HG02852 (cell line): Measurements from ENCODE around the gene SEMA5A.

ENCODE experiments used
- ATAC-seq: cut with Tn5 transposase; IDR thresholded peaks from one replicate; pipeline ENCODE4 v1.9.1; 2021; ENCODE audit warnings: mild to moderate bottlenecking, moderate library complexity; ENCODE audit not compliant: unreplicated experiment

SEMA5A gene

DNA sequence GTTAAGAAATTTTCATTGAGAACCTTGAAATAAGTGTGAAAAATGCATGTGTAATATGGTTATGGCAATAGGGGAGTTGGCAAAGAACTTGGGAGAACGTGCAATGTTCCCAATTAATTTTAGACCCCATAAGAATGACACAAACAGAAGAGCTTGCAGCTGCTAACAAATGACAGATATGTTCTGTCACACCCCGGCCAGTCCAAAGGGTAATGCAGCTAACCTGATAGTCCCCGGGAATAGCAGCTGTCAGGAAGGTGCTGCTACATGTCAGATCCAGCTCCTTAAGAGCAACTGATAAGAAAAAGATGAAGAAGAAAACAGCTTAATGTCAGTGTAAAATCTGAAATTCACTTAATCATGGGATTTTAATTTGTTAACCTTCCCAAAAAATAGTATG is 30.4 kb downstream of the SEMA5A start:
- no peak for ATAC-seq

DNA sequence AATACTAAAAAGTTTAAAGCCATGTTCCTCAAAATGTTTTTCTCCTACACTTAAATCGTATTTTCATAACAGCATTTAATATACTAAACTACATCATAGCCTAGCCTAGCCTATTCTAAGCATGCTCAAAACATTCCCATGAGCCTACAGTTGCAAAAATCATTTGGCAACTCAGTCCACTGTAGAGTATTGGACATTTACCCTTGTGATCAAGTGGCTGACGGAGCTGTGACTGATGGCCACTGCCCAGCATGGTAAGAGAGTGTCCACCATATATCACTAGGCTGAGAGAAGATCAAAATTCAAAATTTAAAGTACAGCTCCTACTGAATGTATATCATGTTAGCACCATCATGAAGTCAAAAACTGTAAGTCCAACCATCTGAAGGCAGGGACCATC is 30.9 kb downstream of the SEMA5A start:
- ATAC-seq: no peak

DNA sequence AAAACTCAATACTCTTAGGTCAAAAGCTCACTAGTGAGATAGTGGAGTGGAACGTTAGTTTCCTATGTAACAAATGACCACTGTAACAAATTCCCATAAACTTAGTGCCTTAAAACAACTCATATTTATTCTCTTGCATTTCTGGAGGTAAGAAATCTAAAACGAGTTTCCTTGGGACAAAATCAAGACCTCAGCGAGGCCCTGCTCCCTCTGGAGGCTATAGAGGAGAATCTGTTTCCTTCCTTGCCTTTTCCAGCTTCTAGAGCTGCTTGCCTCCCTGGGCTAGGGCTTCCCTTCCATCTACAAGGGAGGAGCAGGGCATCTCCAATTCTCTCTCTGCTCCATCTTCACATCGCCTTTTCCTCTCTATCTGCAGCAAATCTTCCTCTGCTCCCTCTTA is 32.0 kb downstream of the SEMA5A start:
- no peak for ATAC-seq

DNA sequence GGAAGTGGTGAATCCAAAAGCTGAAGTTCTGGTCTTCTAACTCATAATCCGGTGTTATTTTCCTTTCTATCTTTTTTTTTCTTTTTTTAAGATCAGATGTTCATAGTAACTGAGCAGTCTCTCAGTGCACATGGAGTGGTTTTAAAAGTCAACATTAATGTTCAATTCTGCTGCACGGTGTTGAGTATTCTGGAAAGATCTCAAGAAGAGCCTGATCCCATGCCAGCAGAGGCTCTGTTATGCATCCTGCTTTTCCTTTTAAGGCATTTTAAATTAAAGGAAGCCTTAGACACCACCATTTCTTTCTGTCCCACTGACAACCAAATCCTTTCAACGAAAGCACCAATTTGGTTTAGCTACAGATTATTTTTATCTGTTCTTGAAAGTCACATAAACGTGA is 33.4 kb downstream of the SEMA5A start:
- ATAC-seq: no peak

DNA sequence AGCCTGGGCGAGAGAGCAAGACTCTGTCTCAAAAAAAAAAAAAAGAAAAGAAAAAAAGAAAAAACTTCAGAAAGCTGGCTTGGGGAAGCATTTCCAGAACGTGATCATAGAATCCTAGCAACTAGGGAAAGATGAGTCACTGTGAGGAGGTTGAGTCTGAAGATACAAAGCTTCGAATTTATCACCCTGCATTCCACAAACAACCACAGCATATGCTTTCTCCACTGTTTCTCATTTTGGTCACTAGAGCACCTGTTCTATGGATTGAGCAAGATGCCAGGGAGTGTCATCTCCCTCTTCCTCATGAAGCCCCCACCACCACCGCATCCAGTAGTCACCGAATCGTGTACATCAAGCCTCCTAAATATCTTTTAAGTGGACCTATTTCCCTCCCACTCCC is 37.9 kb downstream of the SEMA5A start:
- ATAC-seq: no peak

DNA sequence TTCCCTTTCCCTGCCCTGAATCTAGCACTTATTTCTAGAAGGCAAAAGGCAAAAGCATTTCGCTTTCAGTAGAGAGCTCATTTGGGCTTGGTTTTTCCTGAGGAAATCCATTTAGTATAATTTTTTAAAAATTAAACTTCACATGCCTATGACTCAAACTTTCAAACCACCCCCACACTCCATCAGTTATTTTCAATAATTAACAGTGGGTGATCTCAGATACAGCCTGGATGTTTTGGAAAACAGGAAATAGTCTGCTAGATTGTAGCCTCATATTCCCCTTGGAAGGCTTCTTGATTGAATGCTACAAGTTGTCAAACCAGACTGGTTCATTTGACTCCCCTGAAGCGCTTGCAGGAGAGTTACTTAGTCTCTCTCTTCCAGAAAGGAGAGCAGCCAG is 40.6 kb downstream of the SEMA5A start:
- ATAC-seq: no peak

DNA sequence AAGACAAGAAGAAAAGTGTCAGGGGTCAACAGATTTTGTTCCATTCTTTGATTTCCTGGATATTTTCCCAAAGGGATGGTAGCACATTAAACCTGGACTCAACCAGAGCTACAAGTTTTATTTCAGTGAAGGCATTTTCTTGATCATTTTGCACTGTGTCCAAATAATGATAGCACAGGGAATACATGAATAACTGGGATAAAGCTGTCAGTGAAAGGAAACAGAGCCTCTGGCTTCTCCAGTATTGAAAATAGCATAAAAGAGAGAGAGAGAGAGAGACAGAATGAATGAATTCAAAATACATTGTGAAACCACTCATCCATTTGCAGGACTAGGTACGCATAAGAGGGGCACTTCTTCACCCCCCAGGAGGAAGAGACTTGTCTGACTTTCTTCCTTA is 43.0 kb downstream of the SEMA5A start:
- no peak for ATAC-seq

DNA sequence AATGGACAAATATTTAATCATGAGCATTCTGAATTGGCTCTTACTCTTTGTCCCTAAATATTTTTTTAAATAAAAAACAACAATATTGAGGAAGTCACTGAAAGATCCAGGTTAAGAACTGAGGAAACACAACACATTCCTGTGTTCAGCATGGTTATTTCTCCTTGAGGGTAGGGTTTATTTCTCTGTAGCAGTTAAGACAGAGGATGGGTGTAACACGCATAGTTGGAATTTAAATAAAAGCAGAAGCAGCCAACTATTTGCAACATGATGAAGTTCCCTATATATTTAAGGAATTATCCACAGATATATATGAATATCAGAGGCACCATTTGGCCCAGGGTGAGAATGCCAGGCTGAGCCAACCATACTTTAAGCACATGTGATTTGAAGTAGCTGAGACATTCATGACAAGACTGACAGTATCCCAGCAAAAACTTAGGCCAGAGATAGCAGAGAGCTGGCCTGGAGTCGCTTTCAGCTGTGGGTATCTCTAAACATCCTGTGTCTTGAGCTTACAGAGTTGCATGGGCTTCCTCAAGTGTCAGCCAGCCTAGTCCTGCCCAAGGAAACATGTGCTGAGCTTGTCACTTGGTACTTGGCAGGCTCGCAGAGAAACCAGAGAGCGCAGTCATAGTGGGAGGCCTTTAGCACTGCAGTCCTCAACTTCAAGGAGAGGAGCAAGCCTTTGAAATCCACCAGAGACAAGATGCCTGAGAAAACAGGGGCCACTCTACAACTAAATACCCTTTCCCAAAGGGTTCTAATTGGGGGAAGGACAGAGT is 43.6 kb downstream of the SEMA5A start:
- no peak for ATAC-seq

DNA sequence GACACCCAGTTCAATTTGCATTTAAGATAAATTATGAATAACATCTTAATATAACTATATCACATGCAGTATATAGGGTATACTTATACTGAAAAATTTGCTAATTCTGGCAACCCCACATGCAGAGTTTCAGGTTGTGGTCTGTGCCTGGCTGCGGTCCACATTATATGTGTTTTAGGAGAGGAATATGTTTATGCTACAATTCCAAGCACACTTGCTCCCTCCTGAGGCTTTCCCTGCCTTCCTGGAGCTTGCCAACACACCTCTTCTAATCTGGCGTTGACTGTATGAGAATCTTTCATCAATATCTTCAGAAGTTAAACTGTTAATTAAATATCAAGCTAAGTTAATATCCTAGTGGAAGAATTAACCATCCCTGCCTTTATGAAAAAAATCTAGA is 45.2 kb downstream of the SEMA5A start:
- ATAC-seq: no peak

DNA sequence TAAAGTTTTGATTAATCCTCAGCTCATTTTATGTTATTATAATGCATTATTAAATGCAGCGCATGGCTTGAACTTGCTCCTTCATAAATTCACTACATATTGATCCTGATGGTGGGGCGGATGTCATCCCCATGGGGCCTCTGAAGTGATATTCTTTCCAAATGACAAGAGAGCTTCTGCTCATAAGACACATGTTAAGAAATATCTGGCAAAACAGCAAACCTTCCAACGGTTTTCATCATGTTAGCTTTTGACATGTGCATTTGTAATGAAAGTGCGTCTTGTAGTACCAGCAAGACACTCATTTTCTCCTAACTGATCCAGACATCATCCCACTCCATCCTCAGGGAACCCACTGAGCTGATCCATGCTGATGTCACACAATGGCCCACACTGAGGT is 45.7 kb downstream of the SEMA5A start:
- ATAC-seq: no peak

DNA sequence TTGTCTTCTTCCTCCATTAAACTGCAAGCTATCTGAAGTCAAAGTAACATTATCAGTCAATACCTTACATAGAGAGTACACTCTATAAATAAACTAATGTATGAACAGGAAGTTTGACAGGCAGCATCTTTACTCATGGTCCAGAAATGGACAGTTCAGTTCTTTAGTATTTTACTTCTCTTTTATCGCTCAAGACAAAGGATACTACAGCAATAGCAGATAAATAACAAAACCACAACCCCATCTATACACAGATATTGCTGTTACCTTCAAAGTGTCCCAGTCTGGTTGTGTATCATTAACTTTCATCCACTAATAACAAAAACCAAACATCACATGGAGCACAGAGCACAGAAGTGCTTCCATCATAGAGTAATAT is 46.4 kb downstream of the SEMA5A start:
- ATAC-seq: peak; percentile 66

DNA sequence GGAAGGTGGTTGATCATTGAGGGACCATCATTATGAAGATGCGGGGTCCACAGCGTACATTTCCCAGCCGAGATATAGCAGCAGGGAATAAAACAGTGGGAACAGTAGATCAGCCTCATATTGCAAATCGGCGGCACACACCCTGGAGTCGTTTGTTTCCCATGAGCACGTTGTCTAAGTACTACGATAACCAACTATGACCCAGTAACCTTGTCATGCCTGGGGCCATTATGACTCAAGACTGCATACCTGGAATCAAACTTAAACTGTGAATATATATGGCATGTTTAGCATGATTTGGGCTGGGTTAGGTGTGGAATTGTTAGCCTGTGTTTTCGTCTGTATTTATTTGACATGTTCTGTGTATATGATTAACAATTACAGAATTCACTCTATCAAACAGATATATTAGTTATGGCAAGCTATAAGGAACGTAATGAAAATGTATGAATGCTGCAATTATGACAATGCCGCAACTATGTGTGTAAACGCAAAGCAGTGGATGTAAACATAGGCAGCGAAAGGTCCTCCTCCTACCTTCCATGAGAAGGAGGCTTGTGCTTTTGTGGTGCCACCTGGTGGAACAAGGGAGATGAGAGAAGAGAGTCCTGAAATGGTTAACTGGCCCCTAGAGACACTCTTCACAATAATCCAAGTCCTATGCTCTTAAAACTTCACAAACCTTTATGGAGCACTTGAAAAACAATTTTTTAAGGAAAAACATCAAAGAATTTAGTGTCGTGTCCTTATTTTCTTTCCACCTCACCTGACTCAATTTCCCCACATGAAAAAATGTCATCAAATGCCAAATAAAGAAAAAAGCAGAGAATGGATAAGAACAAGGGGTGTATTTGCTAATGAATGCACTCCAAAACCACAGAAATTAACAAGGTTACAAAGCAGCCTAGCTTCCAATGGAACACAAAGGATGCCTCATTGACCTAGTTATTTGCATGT is 47.1 kb downstream of the SEMA5A start:
- ATAC-seq: no peak

DNA sequence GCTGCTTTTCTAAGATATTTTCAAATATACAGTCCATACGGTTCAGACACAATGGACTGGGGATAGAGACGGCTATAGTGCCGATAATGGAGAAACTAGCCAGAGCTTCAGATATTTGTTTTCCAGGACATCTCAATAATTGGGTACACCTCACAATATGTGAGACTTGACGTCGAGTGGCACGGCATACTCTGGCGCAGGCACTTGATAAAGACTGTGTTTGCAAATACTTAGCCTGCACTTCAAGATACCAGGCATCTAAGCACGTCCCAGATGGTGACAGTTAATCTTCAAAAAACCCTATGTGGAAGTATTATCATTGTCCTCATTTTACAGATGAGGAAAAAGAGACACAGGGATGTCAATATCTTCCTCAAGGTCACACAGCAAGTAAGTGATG is 48.5 kb downstream of the SEMA5A start:
- ATAC-seq: no peak

DNA sequence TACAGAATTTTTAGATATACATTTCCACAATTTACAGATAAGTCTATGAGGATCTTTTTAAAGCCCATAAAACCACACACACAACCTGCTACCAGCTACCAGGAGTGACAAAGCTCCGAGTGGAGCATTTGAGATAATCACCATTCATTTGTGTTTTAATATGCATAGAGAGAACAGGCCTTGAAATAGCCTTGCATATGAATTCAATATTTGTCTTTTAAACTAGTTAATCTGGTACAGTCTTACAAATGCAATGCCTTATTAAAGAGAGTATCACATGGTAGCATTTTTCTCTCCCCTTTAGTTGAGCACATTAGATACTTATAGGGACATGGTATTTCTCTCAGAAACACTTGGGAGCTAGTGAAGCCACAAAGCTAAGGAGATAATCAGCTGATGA is 49.1 kb downstream of the SEMA5A start:
- no peak for ATAC-seq

DNA sequence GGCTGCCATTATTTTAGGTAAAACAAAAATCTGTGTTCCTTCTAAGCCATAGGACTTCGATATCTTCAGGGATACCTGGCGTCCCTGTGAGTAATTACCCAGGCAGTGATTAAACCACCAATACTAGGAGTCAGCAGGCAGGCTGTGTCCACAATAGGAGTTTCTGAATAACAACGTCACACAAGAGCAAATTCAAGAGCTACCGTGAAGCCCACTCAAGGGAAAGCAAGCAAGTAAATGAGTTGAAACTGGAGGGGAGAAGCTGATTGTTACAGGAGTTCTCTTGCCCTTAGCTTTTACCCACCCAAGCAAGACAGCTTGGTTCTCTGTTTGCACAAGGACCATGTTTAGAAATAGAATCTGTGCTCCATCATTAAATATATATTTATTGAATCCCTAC is 50.8 kb downstream of the SEMA5A start:
- no peak for ATAC-seq

DNA sequence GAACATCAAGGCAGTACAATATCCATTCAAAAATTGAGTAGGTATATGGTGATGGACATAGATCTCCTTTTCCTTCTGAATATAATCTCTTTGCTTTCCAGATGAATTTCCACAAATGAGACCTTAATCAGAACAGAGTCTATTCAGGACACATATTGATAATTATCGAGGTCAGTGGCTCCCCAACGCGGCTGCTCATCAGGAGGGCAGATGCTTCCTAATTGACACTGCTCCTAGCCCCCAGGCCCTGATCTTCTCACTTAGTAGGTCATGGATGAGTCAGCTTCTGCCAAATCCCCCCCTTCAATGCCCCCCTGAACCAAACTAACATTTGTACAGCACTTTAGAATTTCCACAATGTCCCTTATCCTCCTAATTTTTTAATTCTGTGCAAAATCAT is 51.6 kb downstream of the SEMA5A start:
- no peak for ATAC-seq

DNA sequence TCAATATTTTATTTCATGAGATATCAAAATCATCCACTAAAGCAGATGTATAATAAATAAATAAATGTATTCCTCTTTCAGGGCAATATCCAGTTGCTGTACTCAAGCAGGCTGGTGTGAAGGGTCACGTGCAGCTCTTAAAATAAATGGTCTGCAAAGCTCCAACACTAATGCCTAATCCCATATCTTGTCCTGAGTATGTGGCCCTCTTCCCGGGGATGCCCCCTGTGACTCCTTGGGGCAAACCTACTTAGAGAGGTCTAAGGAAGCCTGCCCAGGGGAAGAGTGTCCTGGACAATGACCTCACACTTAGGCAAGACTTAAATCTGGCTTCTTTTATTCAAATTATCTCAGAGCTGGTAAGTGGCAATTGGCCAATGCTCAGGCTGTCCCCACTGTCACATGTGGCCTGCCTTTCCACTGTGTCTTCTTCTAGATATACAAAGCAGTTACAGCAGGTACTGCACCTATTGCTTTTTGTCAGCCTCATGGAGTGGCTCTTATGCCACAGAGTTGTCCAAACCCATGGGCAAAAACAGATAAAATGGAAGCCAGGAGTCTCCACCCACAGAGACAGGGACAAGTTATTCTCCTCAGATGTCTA is 55.3 kb downstream of the SEMA5A start:
- ATAC-seq: no peak

DNA sequence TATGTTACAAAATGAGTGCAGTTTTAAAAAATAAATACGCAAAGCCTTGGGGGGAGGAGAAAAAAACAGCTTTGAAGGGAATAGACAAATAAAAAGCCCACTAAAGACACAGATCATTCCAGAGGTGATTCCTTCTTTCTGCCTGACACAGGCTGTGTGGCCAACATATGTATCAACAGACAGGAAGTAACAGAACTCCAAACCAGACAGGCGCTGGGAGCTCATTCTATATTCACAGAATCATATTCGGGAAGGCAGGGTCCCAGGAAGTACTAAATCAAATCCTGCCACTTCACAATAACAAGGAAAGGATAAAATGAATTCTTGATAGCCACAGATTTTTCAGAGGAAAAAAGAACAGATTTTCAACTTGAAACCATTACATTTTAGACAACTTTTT is 62.1 kb downstream of the SEMA5A start:
- no peak for ATAC-seq

DNA sequence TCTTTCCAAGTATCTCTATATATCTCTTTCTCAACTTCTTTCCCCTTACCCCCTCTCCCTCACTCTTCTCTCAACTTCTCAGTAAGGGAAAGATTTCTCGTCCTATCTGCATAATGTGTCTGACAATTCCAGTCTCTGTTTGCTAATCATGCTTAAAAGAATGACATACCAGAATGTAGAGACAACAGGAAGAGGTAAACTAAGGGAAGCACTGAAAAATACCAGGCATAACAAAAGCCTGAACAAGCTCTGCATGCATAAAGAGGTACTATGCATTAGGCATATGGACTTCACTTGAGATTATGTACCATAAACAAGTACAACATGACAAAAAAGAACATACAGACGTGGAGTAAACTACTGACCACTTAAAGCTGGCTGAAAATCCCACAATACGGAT is 62.6 kb downstream of the SEMA5A start:
- no peak for ATAC-seq

DNA sequence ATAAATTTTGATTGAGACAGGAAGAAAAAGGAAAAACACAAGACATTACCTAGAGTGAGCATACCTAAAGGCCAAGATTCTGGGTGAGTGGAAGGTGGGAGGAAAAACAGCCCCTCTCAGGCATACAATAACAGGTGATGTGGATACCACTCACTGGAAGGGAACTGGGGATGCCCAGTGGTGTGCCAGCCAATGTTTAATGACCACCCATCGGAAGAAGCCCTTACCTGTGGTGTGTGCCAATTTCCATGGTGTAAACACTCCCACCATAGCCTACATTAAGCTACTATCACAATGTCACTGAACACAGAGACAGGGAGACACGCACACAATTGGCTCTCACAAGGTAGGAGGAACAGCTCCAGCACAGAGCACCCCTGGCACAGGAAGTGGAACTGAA is 63.5 kb downstream of the SEMA5A start:
- no peak for ATAC-seq

DNA sequence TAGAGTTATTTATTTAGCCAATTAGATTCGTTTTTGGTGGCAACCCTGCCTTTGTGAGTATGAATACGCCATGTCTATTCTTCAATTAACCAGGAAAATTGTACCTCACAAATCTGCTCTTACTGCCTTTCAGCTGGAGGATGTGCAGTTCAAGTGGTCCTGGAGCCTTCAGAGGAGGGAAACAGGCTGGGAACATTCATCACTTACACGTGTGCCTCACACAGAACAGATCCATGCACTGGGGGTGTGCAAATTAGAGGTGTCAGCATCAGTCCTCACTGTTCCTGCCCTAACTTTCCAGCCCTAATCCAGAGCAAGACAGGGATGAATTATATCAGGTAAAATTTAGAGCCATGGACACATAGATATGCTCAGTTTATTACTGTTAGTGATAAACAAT is 65.4 kb downstream of the SEMA5A start:
- no peak for ATAC-seq

DNA sequence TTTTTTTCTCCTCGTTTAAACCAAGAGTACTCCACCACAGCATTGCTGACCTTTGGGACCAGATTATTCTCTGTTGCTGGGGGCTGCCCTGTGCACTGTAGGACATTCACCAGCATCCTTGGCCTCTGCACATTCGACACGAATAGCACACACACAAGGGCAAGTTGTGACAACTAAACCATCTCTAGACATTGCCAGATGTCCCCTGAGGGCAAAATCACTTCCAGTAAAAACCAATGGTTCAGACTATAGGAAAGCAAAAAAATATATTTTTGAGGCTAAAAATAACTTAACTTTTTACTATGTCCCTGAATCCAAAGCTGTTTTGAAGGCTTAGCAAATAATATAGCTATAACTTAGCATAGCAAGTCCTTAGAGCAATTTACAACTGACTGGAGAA is 65.9 kb downstream of the SEMA5A start:
- ATAC-seq: no peak
